Stimulated activated CD4-positive, alpha-beta T cell treated with anti-CD3 and anti-CD28 coated beads, Interleukin-12 subunit alpha, Interleukin-12 subunit beta, amount 100 ng/mL, for 48 hours (primary cell): ENCODE measurements around the gene P3H1.
"Not testable (repeated sequence)": the region's sequence is repeated elsewhere in the genome, so short reads cannot be mapped to it uniquely, and the experiment has no call there.

Experiments used
- DNase-seq, 3 donors: peaks; one replicate each; pipeline ENCODE4 v3.0.0-alpha.2; 2020; ENCODE audit warnings: low read depth in 2 of 3, low spot score in 1 of 3

P3H1 gene

GRCh38 chr1:42733415-42734200 lies 33.2 kb downstream of the P3H1 start:
- DNase-seq, result no peak

- DNase-seq, result no peak
Measured at GRCh38 chr1:42732126-42732680, 34.6 kb downstream of the P3H1 start.

- DNase-seq, result no peak
Measured at GRCh38 chr1:42731585-42731984, 35.2 kb downstream of the P3H1 start.

- DNase-seq, result peak; percentile 29 to 65 (median 54)
Measured at GRCh38 chr1:42730988-42731387, 35.8 kb downstream of the P3H1 start.

- no peak for DNase-seq
Measured at GRCh38 chr1:42730002-42730401, 36.8 kb downstream of the P3H1 start.

- DNase-seq, result not testable (repeated sequence)
Measured at GRCh38 chr1:42725820-42726219, 41.0 kb downstream of the P3H1 start.

- DNase-seq, result no peak
Measured at GRCh38 chr1:42723511-42723910, 43.3 kb downstream of the P3H1 start.

- DNase-seq, result not testable (repeated sequence)
Measured at GRCh38 chr1:42722403-42722802, 44.4 kb downstream of the P3H1 start.

- no peak for DNase-seq
Measured at GRCh38 chr1:42721926-42722325, 44.9 kb downstream of the P3H1 start.

GRCh38 chr1:42720868-42721267 lies 46.0 kb downstream of the P3H1 start:
- no peak for DNase-seq

- DNase-seq, result not testable (repeated sequence)
Measured at GRCh38 chr1:42714441-42714840, 52.4 kb downstream of the P3H1 start.

GRCh38 chr1:42713293-42713692 lies 53.5 kb downstream of the P3H1 start:
- no peak for DNase-seq

- not testable (repeated sequence) for DNase-seq
Measured at GRCh38 chr1:42712808-42713207, 54.0 kb downstream of the P3H1 start.

- no peak for DNase-seq
Measured at GRCh38 chr1:42703888-42704464, 62.9 kb downstream of the P3H1 start.

GRCh38 chr1:42700006-42700405 lies 66.8 kb downstream of the P3H1 start:
- no peak for DNase-seq

- DNase-seq, result no peak
Measured at GRCh38 chr1:42698081-42698813, 68.6 kb downstream of the P3H1 start.
